H1 (cell line): Measurements from ENCODE around the gene PRSS38. TPM values are rescaled to one million over a fixed set of nuclear protein-coding genes. Genes with fewer than 3 reads are reported as not detected.

Experiments
- CTCF ChIA-PET: fragments of 300-600 bp; sonication (Branson Sonifier 250); formaldehyde crosslinking; loops from one replicate; lab custom pipeline; 2021; ENCODE audit not compliant: partially characterized antibody; lab: Charles Lee
- POLR2A ChIA-PET: fragments of 300-600 bp; sonication (Branson Sonifier 250); formaldehyde crosslinking; loops from one replicate; lab custom pipeline; 2021; ENCODE audit warnings: inconsistent platforms; ENCODE audit not compliant: partially characterized antibody; lab: Charles Lee
- DNase-seq, 2 experiments: peaks; one replicate each; pipeline versions ENCODE4 v3.0.0 to v3.0.0-alpha.2; 2010 to 2022; ENCODE audit warnings: low spot score in 2 of 2, low read depth in 1 of 2, mixed read lengths in 1 of 2
- FAIRE-seq: peaks from 2 replicates; lab custom pipeline; 2011; peaks lifted over from hg19 to GRCh38; lab: Jason Lieb, UNC
- H2AFZ ChIP-seq: 2 replicates; pipeline ENCODE4 v1.8.1; 2012; ENCODE audit warnings: low read length, inconsistent platforms
- H2AK5ac ChIP-seq: 2 replicates; pipeline ENCODE4 v1.6.1; 2013; ENCODE audit warnings: low read depth, low read length
- H2BK120ac ChIP-seq: replicated peaks from 2 replicates; pipeline ENCODE3; 2013; ENCODE audit warnings: low read depth, low read length, inconsistent platforms
- H2BK12ac ChIP-seq: 2 replicates; pipeline ENCODE4 v1.6.1; 2013; ENCODE audit warnings: low read depth, low read length
- H2BK15ac ChIP-seq: 2 replicates; pipeline ENCODE4 v1.6.1; 2013; ENCODE audit warnings: low read length
- H2BK20ac ChIP-seq: 2 replicates; pipeline ENCODE4 v1.6.1; 2013; ENCODE audit warnings: low read length
- H2BK5ac ChIP-seq: 2 replicates; pipeline ENCODE4 v1.6.1; 2013; ENCODE audit warnings: low read depth, low read length
- H3K14ac ChIP-seq: 2 replicates; pipeline ENCODE4 v1.6.1; 2013; ENCODE audit warnings: inconsistent platforms; ENCODE audit not compliant: insufficient read length
- H3K18ac ChIP-seq: 2 replicates; pipeline ENCODE4 v1.6.1; 2013; ENCODE audit warnings: low read length; ENCODE audit errors: extremely low read depth
- H3K23ac ChIP-seq: 2 replicates; pipeline ENCODE4 v1.6.1; 2013; ENCODE audit warnings: inconsistent platforms; ENCODE audit not compliant: insufficient read length
- H3K23me2 ChIP-seq: 2 replicates; pipeline ENCODE4 v1.6.1; 2013; ENCODE audit warnings: low read depth, low read length
- H3K27ac ChIP-seq: 2 replicates; pipeline ENCODE4 v1.6.1; 2011; ENCODE audit warnings: low read depth, low read length, inconsistent platforms
- H3K27me3 ChIP-seq, 4 experiments: replicated peaks in 1 of 4; 1 replicate in 1 of 4; 2 replicates in 3 of 4; pipeline versions ENCODE4 v1.6.1 to v1.8.1; 2011 to 2013; ENCODE audit warnings: low read length in 3 of 4, mild to moderate bottlenecking in 3 of 4, inconsistent platforms in 2 of 4, mixed read lengths in 2 of 4, moderate library complexity in 1 of 4; ENCODE audit not compliant: control insufficient read depth in 3 of 4, insufficient read depth in 3 of 4; ENCODE audit errors: extremely low read depth in 1 of 4
- H3K36me3 ChIP-seq, 4 experiments: 2 replicates each; pipeline versions ENCODE4 v1.6.1 to v1.8.1; 2011 to 2013; ENCODE audit warnings: mild to moderate bottlenecking in 4 of 4, low read length in 3 of 4, moderate library complexity in 2 of 4, control low read depth in 1 of 4, inconsistent platforms in 1 of 4; ENCODE audit not compliant: insufficient read depth in 4 of 4, control insufficient read depth in 2 of 4
- H3K4ac ChIP-seq: replicated peaks from 2 replicates; pipeline ENCODE3; 2013; ENCODE audit warnings: low read length, low read depth, mixed read lengths, inconsistent platforms; ENCODE audit not compliant: insufficient read length
- H3K4me1 ChIP-seq, 4 experiments: replicated peaks in 1 of 4; 1 replicate in 1 of 4; 2 replicates in 3 of 4; pipeline versions ENCODE4 v1.6.1 to v1.8.1; 2011 to 2013; ENCODE audit warnings: low read length in 3 of 4, inconsistent platforms in 2 of 4, mixed read lengths in 1 of 4; ENCODE audit not compliant: insufficient read depth in 4 of 4, control insufficient read depth in 3 of 4
- H3K4me2 ChIP-seq, 2 experiments: 2 replicates each; pipeline versions ENCODE4 v1.6.1 to v1.8.1; 2011 to 2013; ENCODE audit warnings: low read depth in 2 of 2, low read length in 2 of 2, control low read depth in 1 of 2, inconsistent platforms in 1 of 2, mild to moderate bottlenecking in 1 of 2; ENCODE audit not compliant: insufficient read depth in 1 of 2
- H3K4me3 ChIP-seq, 4 experiments: fragments of 200-600, 300-600 bp in 1 of 4; sonication (generic), shearing (Covaris generic), sonication (Bioruptor Twin) in 1 of 4; 2 replicates each; pipeline versions ENCODE4 v1.5.1 to v1.8.1; 2011 to 2016; ENCODE audit warnings: low read length in 4 of 4, low read depth in 3 of 4, control low read depth in 2 of 4, inconsistent platforms in 2 of 4, mild to moderate bottlenecking in 2 of 4, mixed read lengths in 1 of 4, moderate library complexity in 1 of 4; ENCODE audit not compliant: insufficient read depth in 2 of 4; ENCODE audit errors: extremely low read depth in 1 of 4
- H3K56ac ChIP-seq: replicated peaks from 2 replicates; pipeline ENCODE3; 2013; ENCODE audit warnings: low read depth, mild to moderate bottlenecking, mixed read lengths, low read length, inconsistent platforms; ENCODE audit not compliant: insufficient read length
- H3K79me1 ChIP-seq: 2 replicates; pipeline ENCODE4 v1.6.1; 2013; ENCODE audit warnings: low read depth, low read length, control low read depth
- H3K79me2 ChIP-seq, 2 experiments: 2 replicates each; pipeline versions ENCODE4 v1.6.1 to v1.8.1; 2012 to 2013; ENCODE audit warnings: low read length in 2 of 2, mild to moderate bottlenecking in 2 of 2, inconsistent platforms in 1 of 2; ENCODE audit not compliant: insufficient read depth in 2 of 2, control insufficient read depth in 1 of 2
- H3K9ac ChIP-seq, 4 experiments: replicated peaks in 1 of 4; 1 replicate in 1 of 4; 2 replicates in 3 of 4; pipeline versions ENCODE4 v1.6.1 to v1.8.1; 2011 to 2013; ENCODE audit warnings: low read depth in 3 of 4, low read length in 3 of 4, control low read depth in 2 of 4, mild to moderate bottlenecking in 2 of 4, moderate library complexity in 2 of 4, inconsistent platforms in 1 of 4; ENCODE audit errors: extremely low read depth in 1 of 4
- H3K9me3 ChIP-seq, 2 experiments: 2 replicates each; pipeline versions ENCODE4 v1.6.1 to v1.8.1; 2012 to 2013; ENCODE audit warnings: mild to moderate bottlenecking in 2 of 2, moderate library complexity in 2 of 2, control low read depth in 1 of 2, inconsistent platforms in 1 of 2, low read depth in 1 of 2, low read length in 1 of 2, mixed read lengths in 1 of 2; ENCODE audit not compliant: insufficient read depth in 2 of 2
- H4K20me1 ChIP-seq, 2 experiments: replicated peaks in 1 of 2; 2 replicates each; pipeline versions ENCODE3 to v1.8.1; 2011 to 2013; ENCODE audit warnings: inconsistent platforms in 2 of 2, low read length in 2 of 2, mild to moderate bottlenecking in 1 of 2; ENCODE audit not compliant: insufficient read depth in 2 of 2, control insufficient read depth in 1 of 2
- H4K5ac ChIP-seq: 2 replicates; pipeline ENCODE4 v1.6.1; 2013; ENCODE audit warnings: low read length, low read depth, mixed read lengths, inconsistent platforms; ENCODE audit not compliant: insufficient read length
- H4K8ac ChIP-seq: 2 replicates; pipeline ENCODE4 v1.8.0; 2013; ENCODE audit warnings: mild to moderate bottlenecking, moderate library complexity, low read length, inconsistent platforms; ENCODE audit not compliant: insufficient read depth; ENCODE audit errors: extremely low read depth
- H4K91ac ChIP-seq: replicated peaks from 2 replicates; pipeline ENCODE3; 2013; ENCODE audit warnings: low read length, mixed read lengths, inconsistent platforms; ENCODE audit not compliant: insufficient read length
- EGR1 ChIP-seq: IDR thresholded peaks from 2 replicates; pipeline ENCODE4 v1.6.1; 2011; ENCODE audit warnings: low read depth, low read length, borderline replicate concordance
- HDAC6 ChIP-seq: IDR thresholded peaks from one replicate; pipeline ENCODE4 v1.7.1; 2012; ENCODE audit warnings: low read depth, mild to moderate bottlenecking, inconsistent platforms, low read length, moderate library complexity
- SRF ChIP-seq: IDR thresholded peaks from 2 replicates; pipeline ENCODE4 v1.6.1; 2011; ENCODE audit warnings: mild to moderate bottlenecking, low read depth, low read length, moderate library complexity
- WGBS, 2 experiments: shearing (Covaris generic) in 1 of 2; methylation state at CpG; one replicate each; pipeline versions ENCODE4 v1.1.6 to v1.1.7; 2013 to 2015; ENCODE audit warnings: low lambda C conversion rate in 2 of 2, mixed read lengths in 2 of 2, inconsistent platforms in 1 of 2, low coverage in 1 of 2, missing lambda C conversion rate in 1 of 2; ENCODE audit not compliant: insufficient replicate concordance in 2 of 2, insufficient coverage in 1 of 2, insufficient read length in 1 of 2; ENCODE audit errors: extremely low coverage in 1 of 2, missing lambda C conversion rate in 1 of 2; 5-methylcytosine and 5-hydroxymethylcytosine counted together
- polyA plus RNA-seq, 7 experiments: library from polyadenylated mRNA; depleted of rRNA in 3 of 7; stranded (reverse) in 5 of 7; unstranded in 2 of 7; fragments of >200 nt in 5 of 7; fragments of 200-250 nt in 2 of 7; gene quantifications; 1 replicate in 5 of 7; 2 replicates in 1 of 7; 4 replicates in 1 of 7; pipeline versions ENCODE4 v1.2.1 to v1.2.3, GENCODE V29; 2011 to 2013; ENCODE audit warnings: missing spikeins in 2 of 7, mixed read lengths in 2 of 7
- total RNA-seq: library from RNA; stranded (reverse); fragmentation: NEBNext Ultra II Directional; extraction: Animal tissue kit (Norgen Biotek cat#: 25700); gene quantifications from 2 replicates; pipeline ENCODE4 v1.2.1, GENCODE V29; 2021

The PRSS38 gene
- total and polyA plus RNA-seq, 2 of the 8 experiments (the other 6 are each of a cell fraction or from before 2014, with no cell fraction given), result not detected

- H3K4me2 ChIP-seq, result no peak overlapping the region
- H3K27me3 ChIP-seq, result no peaks in the 10 kb centered on the region
- H4K20me1 ChIP-seq, result peaks cover 6 to 27% of the 10 kb centered on the region in 2 experiments
- H2BK20ac ChIP-seq, result no peak overlapping the region
- ChIA-PET POLR2A (interaction anchor here (1.5 kb wide), 1 partner anchor 33 kb away, joined by 3 read pairs; no protein-coding TSS in a partner anchor), CTCF (interaction anchor here (0.8 to 7.7 kb wide), 13 partner anchors 8 to 187 kb away, joined by 3 to 51 read pairs (median 4); partner anchors contain the start of gene WNT9A)
- H2BK12ac ChIP-seq, result no peak overlapping the region
- WGBS, 2 experiments, result 90% methylated on average over 17 of the region's 17 CpGs; no CpG with 5 or more reads in 1 of the 2 experiments
- no peak for TF ChIP-seq SRF
- no peak for TF ChIP-seq HDAC6
- TF ChIP-seq EGR1, result no peak
- H3K4me1 ChIP-seq, result peaks cover 0 to 5% (median under 1%) of the 10 kb centered on the region in 4 experiments; a peak in 3 of 7 replicates
- H2BK5ac ChIP-seq, result no peak overlapping the region
- no peak overlapping the region for H3K14ac ChIP-seq
- no peak overlapping the region for H2BK120ac ChIP-seq
- no peak overlapping the region for H2BK15ac ChIP-seq
- H3K23ac ChIP-seq, result no peak overlapping the region
- H3K9me3 ChIP-seq, result no peaks in the 10 kb centered on the region
- H3K36me3 ChIP-seq, result peaks cover 7 to 28% (median 17%) of the 10 kb centered on the region in 4 experiments; a peak in 6 of 8 replicates
- peaks cover 2% of the 10 kb centered on the region; the same call in 1 of the 2 replicates for H3K79me1 ChIP-seq
- no peak overlapping the region for H2AFZ ChIP-seq
- no peak overlapping the region for H3K27ac ChIP-seq
- no peak overlapping the region for H4K8ac ChIP-seq
- H4K5ac ChIP-seq, result no peak overlapping the region
- no peaks in the 10 kb centered on the region for H3K23me2 ChIP-seq
- DNase-seq, result no peak
- no peak overlapping the region for H2AK5ac ChIP-seq
- no peak overlapping the region for H4K91ac ChIP-seq
- no peak overlapping the region for H3K4ac ChIP-seq
- H3K4me3 ChIP-seq, result no peak overlapping the region
- peaks cover 0 to 11% of the 10 kb centered on the region in 2 experiments; a peak in 1 of 4 replicates for H3K79me2 ChIP-seq
- no peak overlapping the region for H3K18ac ChIP-seq
- H3K56ac ChIP-seq, result no peak overlapping the region
- no peak for FAIRE-seq
- H3K9ac ChIP-seq, result no peak overlapping the region
Measured at GRCh38 chr1:227766015-227766634, 49.4 kb upstream of the PRSS38 start.
